ENCODE measurements around the gene PSMD3. TPM values are rescaled to one million over a fixed set of nuclear protein-coding genes. Genes with fewer than 3 reads are reported as not detected.

Gene PSMD3
- total and polyA plus RNA-seq, 10 donors, result 35.6 to 70.6 (median 61.3) TPM

DNA sequence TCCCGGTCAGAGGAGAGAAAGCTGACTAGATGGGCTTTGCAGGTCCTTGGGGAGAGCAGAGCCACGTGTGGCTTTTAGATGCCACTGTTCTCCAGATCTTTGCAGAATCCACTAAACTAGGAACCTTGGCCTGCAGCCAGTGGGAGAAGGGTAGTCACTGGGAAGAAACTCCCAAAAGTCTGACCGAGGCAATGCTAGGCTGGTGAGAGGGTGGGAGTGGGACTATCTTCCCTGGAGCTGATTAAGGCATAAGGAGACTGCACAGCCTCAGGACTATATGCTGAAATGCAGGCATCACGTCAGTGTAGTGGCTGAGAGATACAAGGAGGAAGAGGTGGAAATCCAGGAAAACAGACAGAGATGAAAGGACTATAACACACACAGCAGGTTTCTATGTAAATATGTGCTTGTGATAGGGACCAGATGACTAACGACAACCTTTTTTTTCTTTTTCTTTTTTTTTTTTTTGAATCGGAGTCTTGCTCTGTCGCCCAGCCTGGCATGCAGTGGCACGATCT is 20.0 kb upstream of the PSMD3 start:
- TF ChIP-seq POLR2A (IDR thresholded peaks at IDR 0.05) (no peak), POLR2AphosphoS5 (IDR thresholded peaks at IDR 0.05) (no peak)
- TF ChIP-seq, protein P1, sequence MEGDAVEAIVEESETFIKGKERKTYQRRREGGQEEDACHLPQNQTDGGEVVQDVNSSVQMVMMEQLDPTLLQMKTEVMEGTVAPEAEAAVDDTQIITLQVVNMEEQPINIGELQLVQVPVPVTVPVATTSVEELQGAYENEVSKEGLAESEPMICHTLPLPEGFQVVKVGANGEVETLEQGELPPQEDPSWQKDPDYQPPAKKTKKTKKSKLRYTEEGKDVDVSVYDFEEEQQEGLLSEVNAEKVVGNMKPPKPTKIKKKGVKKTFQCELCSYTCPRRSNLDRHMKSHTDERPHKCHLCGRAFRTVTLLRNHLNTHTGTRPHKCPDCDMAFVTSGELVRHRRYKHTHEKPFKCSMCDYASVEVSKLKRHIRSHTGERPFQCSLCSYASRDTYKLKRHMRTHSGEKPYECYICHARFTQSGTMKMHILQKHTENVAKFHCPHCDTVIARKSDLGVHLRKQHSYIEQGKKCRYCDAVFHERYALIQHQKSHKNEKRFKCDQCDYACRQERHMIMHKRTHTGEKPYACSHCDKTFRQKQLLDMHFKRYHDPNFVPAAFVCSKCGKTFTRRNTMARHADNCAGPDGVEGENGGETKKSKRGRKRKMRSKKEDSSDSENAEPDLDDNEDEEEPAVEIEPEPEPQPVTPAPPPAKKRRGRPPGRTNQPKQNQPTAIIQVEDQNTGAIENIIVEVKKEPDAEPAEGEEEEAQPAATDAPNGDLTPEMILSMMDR (IDR thresholded peaks at IDR 0.05 in 8 of 11, conservative IDR thresholded peaks at IDR 0.05 in 3 of 11), result no peak
- intact Hi-C loops (cut with DNase I; ENCODE audit: low total_unique reads), result loop anchor here (10.0 kb wide), 1 partner anchor 76 kb away; no protein-coding TSS in a partner anchor
- 78 to 87% (median 83%) methylated on average over 8 of the region's 8 CpGs for WGBS, 5 donors
- no peak overlapping the region for H3K27ac ChIP-seq
- no peak overlapping the region for H3K4me3 ChIP-seq
- no peaks in the 10 kb centered on the region for H3K27me3 ChIP-seq (replicated peaks in 1 of 7)
- DNase-seq, result no peak
- no peaks in the 10 kb centered on the region for H3K36me3 ChIP-seq
- H3K4me1 ChIP-seq, result peaks cover 0 to 25% (median 8%) of the 10 kb centered on the region in 6 donors
- H3K9me3 ChIP-seq, result no peaks in the 10 kb centered on the region

DNA sequence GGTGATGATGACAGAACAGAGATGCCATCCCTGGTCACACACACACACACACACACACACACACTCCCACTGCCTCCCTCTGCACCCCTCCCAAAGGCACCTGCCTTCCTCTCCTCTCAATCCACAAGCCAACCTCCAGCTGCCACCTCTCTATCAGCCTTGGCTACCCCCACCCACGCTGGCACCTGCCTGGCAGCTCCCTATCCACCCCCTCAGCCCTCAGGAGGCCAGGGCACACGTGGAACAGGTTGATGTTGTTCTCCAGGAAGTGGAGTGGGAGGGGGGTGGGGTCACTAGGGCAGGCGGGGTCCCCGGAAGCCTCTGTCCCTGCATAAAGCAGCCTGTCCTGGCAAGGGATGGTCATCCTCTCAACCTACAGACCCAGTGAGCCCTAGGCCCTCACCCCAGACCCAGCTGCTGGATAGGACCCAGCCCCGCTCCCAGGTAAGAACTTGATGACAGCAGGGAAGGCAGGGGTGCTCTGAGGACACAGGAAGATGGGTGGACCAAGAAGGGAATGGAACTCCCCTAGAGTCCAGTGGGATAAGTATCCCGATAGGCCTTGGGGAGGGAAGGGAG is 17.9 kb upstream of the PSMD3 start, which contains the start of gene GSDMA:
Gene GSDMA, plus strand, starts transcription at position 363 of the 579 bp plus-strand sequence. CDS start 2,684 bp downstream, outside the sequence.
- 54 to 67% (median 63%) methylated on average over 6 of the region's 6 CpGs for WGBS, 5 donors
- Histone ChIP-seq H3K27ac (no peak within 1 kb of the TSS), H3K9me3 (no peaks in the 10 kb centered on the region), H3K36me3 (no peaks in the 10 kb centered on the region), H3K27me3 (replicated peaks in 1 of 7) (no peaks in the 10 kb centered on the region), H3K4me1 (peaks cover 0 to 34% (median 8%) of the 10 kb centered on the region in 6 donors), H3K4me3 (no peak within 1 kb of the TSS)
- TF ChIP-seq POLR2A (IDR thresholded peaks at IDR 0.05) (no peak), POLR2AphosphoS5 (IDR thresholded peaks at IDR 0.05) (no peak)
- TF ChIP-seq, protein P1 (IDR thresholded peaks at IDR 0.05 in 8 of 11, conservative IDR thresholded peaks at IDR 0.05 in 3 of 11), result no peak
- intact Hi-C loops (cut with DNase I; ENCODE audit: low total_unique reads), result loop anchor here (10.0 kb wide), 1 partner anchor 78 kb away; no protein-coding TSS in a partner anchor
- DNase-seq, result no peak

- Histone ChIP-seq H3K4me3 (no peak overlapping the region), H3K27ac (no peak overlapping the region), H3K4me1 (peaks cover 0 to 33% (median 7%) of the 10 kb centered on the region in 6 donors), H3K9me3 (no peaks in the 10 kb centered on the region), H3K27me3 (replicated peaks in 1 of 7) (no peaks in the 10 kb centered on the region), H3K36me3 (no peaks in the 10 kb centered on the region)
- WGBS, 5 donors, result 59 to 74% (median 66%) methylated on average over 6 of the region's 6 CpGs
- DNase-seq, result no peak
- no peak for TF ChIP-seq POLR2AphosphoS5 (IDR thresholded peaks at IDR 0.05)
- TF ChIP-seq, protein P1 (IDR thresholded peaks at IDR 0.05 in 8 of 11, conservative IDR thresholded peaks at IDR 0.05 in 3 of 11), result no peak
- TF ChIP-seq POLR2A (IDR thresholded peaks at IDR 0.05), result no peak
- intact Hi-C loops (cut with DNase I; ENCODE audit: low total_unique reads), result loop anchor here (10.0 kb wide), 1 partner anchor 79 kb away; no protein-coding TSS in a partner anchor
Measured at GRCh38 chr17:39963829-39964228, 16.8 kb upstream of the PSMD3 start.

GRCh38 chr17:39965017-39965699 is 15.4 kb upstream of the PSMD3 start:
- Histone ChIP-seq H3K27me3 (replicated peaks in 1 of 7) (no peaks in the 10 kb centered on the region), H3K9me3 (no peaks in the 10 kb centered on the region), H3K27ac (no peak overlapping the region), H3K36me3 (no peaks in the 10 kb centered on the region), H3K4me3 (no peak overlapping the region), H3K4me1 (peaks cover 0 to 29% (median 0%) of the 10 kb centered on the region in 6 donors)
- intact Hi-C loops (cut with DNase I; ENCODE audit: low total_unique reads), result loop anchor here (10.0 kb wide), 1 partner anchor 80 kb away; no protein-coding TSS in a partner anchor
- no peak for DNase-seq
- WGBS, 5 donors, result 65 to 72% (median 67%) methylated on average over 8 of the region's 8 CpGs
- TF ChIP-seq, protein P1 (IDR thresholded peaks at IDR 0.05 in 8 of 11, conservative IDR thresholded peaks at IDR 0.05 in 3 of 11), result no peak
- no peak for TF ChIP-seq POLR2A (IDR thresholded peaks at IDR 0.05)
- TF ChIP-seq POLR2AphosphoS5 (IDR thresholded peaks at IDR 0.05), result no peak
